GF-D8 (cell line): ENCODE data around the gene PROX2.

Experiments
- DNase-seq: peaks from one replicate; lab custom pipeline; 2025; lab: John Stamatoyannopoulos, UW

Gene PROX2

DNA sequence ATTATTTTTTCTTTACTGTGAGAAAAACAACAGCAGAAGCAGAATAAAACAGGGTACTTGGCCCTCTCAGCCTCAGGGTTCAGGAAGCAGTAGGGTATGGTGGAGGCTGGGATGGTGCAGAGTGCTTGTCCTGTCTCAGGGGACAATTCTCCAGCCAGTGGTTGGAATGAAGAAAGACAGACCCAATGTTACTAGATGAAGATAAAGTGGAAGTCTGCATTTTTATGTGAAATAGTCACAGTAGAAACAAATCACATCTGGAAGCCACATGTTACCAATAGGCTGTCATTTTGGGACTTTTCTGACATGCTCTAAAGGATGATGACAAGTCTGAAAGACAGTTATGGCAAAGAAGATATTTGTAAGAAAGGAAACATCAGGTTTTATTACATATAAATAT is 32.3 kb downstream of the PROX2 start:
- DNase-seq = no peak

DNA sequence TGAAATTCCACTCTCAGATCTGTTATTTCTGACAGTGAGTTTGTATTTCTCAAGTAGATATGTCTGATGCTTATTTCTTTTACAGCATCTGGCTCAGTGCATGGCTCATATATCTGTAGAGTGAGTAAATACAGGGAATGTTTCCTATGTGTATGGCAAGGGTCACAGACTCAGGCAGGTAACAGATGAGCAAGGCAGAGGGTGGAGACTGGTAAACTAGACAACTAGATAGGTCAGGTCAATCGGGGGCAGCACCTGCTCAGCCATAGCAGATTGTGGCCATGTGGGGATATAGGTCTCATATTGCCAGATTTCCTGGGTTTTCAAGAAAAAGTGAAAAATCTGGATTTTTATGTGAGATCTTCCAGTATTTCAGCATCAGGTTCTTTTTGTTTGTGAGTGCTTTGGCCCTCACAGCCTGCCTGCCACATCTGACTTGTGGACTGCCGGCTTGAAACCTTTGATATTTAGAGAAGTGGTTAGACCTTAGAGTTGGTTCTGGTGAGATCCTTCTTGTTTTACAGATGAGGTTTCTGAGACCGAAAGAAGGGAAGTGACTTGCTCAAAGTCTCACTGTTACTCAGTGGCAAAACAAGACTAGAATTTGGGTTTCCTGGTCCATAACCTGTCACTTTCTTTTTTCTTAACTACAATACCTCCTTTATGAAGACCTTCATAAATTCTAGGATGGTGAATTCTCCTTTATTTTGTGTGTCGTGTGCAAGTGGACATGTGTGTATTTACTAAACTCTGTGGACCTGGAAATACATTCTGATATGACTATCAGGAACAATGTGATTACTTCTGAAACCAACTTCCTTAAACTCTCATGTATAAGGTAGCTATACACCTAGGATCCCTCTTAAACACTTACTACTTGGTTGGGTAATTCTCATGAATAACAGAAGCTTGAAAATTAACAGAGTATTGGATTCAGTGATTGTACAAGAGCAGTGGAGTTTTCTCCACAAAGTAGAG is 34.4 kb downstream of the PROX2 start:
- no peak for DNase-seq

GRCh38 chr14:74840603-74841030 is 35.3 kb downstream of the PROX2 start:
- no peak for DNase-seq

DNA sequence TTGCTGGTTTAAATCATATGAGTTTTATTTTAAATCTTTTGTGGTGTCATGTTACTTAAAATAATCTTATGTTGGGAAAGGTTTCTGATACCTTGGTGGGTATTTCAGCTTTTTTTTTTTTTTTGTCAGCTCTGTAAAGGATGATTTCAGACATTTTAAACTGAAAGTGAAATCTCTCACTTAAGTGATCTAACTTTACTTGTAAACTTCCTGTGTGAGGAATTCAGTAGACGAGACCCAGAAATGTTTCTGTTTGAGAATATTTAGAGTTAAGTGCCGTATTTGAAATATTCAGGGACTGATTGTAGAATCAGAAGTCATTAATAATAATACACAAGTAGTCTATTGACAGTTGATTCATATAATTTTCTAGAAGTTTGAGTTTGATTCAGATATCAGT is 37.8 kb downstream of the PROX2 start:
- no peak for DNase-seq

DNA sequence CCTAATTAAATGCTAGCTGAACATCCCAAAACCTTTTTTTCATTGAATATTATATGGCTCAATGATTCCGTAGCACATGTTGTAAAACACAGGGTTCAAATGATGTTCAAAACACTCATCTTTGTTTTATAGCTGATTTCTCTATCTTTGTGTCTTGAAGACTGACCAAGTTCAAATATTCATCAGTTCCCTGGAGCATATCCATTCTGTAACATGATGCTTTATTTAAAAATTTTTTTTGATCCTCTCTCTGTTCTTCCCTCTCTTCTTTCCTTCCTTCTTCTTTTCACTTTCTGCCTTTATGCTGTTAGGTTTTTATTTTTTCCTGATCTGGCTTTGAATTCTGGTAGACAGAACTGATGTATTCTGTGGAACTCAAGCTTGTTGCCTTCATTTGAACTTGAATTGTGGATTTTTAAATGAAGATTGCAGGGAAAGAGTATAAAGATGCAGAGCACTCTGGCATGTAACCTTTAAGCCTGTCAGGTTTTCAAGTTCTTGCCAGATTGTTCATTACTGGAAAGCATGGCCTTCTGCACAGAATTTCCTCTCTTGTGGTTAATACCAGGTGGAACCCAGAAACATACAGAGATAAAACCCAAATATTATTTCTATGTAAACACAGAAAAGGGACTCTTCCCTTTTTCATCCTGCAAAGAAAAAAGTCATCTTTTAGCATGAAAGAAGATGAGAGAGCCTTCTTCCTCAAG is 39.5 kb downstream of the PROX2 start:
- no peak for DNase-seq

GRCh38 chr14:74835645-74836250 is 40.2 kb downstream of the PROX2 start:
- no peak for DNase-seq

- no peak for DNase-seq
Observed at GRCh38 chr14:74834692-74835392, 41.1 kb downstream of the PROX2 start.

GRCh38 chr14:74832849-74833248 is 43.1 kb downstream of the PROX2 start:
- no peak for DNase-seq

- no peak for DNase-seq
Observed at GRCh38 chr14:74829251-74829650, 46.7 kb downstream of the PROX2 start.

GRCh38 chr14:74826574-74826973 is 49.4 kb downstream of the PROX2 start:
- no peak for DNase-seq
